ENCODE measurements around the gene GAA. TPM values are rescaled to one million over a fixed set of nuclear protein-coding genes. Genes with fewer than 3 reads are reported as not detected.

Gene GAA
- total RNA-seq, 1 donor from 2014 or later, result 38.4 TPM

GRCh38 chr17:80092959-80093358 lies 8.4 kb upstream of the GAA start:
- Mint-ChIP-seq H3K36me3 (ENCODE audit: low read depth) (no peaks in the 10 kb centered on the region), H3K27me3 (ENCODE audit: low read depth) (no peaks in the 10 kb centered on the region), H3K27ac (ENCODE audit: unreplicated experiment) (no peak overlapping the region), H3K9me3 (no peaks in the 10 kb centered on the region), H3K4me3 (no peak overlapping the region), H3K4me1 (peaks cover 13% of the 10 kb centered on the region)
- no peak for DNase-seq (ENCODE audit: low read depth, low spot score)
- TF ChIP-seq, protein P1, sequence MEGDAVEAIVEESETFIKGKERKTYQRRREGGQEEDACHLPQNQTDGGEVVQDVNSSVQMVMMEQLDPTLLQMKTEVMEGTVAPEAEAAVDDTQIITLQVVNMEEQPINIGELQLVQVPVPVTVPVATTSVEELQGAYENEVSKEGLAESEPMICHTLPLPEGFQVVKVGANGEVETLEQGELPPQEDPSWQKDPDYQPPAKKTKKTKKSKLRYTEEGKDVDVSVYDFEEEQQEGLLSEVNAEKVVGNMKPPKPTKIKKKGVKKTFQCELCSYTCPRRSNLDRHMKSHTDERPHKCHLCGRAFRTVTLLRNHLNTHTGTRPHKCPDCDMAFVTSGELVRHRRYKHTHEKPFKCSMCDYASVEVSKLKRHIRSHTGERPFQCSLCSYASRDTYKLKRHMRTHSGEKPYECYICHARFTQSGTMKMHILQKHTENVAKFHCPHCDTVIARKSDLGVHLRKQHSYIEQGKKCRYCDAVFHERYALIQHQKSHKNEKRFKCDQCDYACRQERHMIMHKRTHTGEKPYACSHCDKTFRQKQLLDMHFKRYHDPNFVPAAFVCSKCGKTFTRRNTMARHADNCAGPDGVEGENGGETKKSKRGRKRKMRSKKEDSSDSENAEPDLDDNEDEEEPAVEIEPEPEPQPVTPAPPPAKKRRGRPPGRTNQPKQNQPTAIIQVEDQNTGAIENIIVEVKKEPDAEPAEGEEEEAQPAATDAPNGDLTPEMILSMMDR (conservative IDR thresholded peaks at IDR 0.05), result no peak

DNA sequence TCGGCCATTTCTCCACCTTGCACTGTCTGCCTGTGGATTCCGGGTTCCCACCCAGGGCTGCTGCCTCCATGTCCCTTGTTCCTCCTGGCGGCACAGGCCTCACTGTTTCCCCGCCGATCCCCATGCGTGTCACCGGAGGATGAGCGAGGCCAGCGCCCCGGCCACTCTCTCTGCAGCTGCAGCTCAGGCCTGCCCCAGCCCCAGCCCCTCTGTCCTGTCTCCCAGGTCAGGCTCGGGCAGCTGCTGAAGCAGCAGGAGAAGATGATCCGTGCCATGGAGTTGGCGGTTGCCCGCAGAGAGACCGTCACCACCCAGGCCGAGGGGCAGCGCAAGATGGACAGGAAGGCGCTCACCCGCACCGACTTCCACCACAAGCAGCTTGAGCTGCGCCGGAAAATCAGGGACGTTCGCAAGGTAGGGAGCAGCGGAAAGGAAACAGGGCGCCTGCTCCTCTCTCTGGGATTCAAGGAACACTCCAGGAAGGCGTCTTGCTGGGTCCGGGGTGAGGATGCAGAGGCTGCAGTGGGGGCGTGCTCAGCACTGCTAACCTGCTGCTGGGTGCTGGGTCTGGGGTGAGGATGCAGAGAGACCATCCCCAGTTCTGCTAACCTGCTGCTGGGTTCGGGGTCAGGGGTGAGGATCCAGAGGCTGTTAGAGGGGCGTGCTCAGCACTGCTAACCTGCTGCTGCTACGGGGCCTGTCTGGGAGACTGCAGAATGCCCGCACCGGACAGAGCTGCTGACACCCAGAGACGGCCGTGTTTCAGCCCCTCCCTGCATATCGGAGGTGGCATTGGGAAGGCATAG lies 6.1 kb upstream of the GAA start:
- Mint-ChIP-seq H3K4me1 (peaks cover 13% of the 10 kb centered on the region), H3K36me3 (ENCODE audit: low read depth) (no peaks in the 10 kb centered on the region), H3K4me3 (no peak overlapping the region), H3K27me3 (ENCODE audit: low read depth) (no peaks in the 10 kb centered on the region), H3K27ac (ENCODE audit: unreplicated experiment) (peak overlapping the region; percentile 35), H3K9me3 (no peaks in the 10 kb centered on the region)
- no peak for DNase-seq (ENCODE audit: low read depth, low spot score)
- TF ChIP-seq, protein P1 (conservative IDR thresholded peaks at IDR 0.05), result no peak

GRCh38 chr17:80095844-80096475 lies 5.4 kb upstream of the GAA start:
- TF ChIP-seq, protein P1 (conservative IDR thresholded peaks at IDR 0.05), result no peak
- peaks cover 16% of the 10 kb centered on the region for H3K4me1 Mint-ChIP-seq
- no peak for DNase-seq (ENCODE audit: low read depth, low spot score)
- H3K4me3 Mint-ChIP-seq, result no peak overlapping the region
- H3K27ac Mint-ChIP-seq (ENCODE audit: unreplicated experiment), result peak overlapping the region; percentile 35
- no peaks in the 10 kb centered on the region for H3K36me3 Mint-ChIP-seq (ENCODE audit: low read depth)
- H3K27me3 Mint-ChIP-seq (ENCODE audit: low read depth), result no peaks in the 10 kb centered on the region
- H3K9me3 Mint-ChIP-seq, result no peaks in the 10 kb centered on the region

DNA sequence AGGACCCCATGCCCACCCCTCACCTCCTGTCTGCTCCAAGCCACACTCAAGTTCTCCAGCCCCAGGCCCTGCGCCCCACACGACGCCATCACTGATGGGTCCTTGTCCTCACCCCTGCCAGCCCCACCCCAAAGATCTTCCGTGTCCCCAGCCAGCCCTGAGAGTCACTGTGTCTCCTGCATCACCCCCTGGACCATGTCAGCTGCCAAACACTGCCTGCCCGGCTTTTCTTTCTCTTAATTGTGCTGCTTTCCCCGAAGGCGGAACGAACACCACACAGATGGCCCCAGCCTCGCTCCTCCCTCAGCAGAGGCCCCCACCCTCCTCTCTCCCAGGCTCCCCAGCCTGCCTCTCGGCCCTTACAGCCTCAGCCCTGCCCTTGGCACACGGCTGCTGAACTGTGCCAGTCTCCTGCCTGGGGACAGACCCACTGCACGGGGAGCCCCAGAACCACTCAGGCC lies 4.8 kb upstream of the GAA start:
- no peak for DNase-seq (ENCODE audit: low read depth, low spot score)
- peak overlapping the region; percentile 27 for H3K4me3 Mint-ChIP-seq
- no peaks in the 10 kb centered on the region for H3K9me3 Mint-ChIP-seq
- H3K27me3 Mint-ChIP-seq (ENCODE audit: low read depth), result no peaks in the 10 kb centered on the region
- H3K4me1 Mint-ChIP-seq, result peaks cover 12% of the 10 kb centered on the region
- H3K27ac Mint-ChIP-seq (ENCODE audit: unreplicated experiment), result no peak overlapping the region
- no peaks in the 10 kb centered on the region for H3K36me3 Mint-ChIP-seq (ENCODE audit: low read depth)
- TF ChIP-seq, protein P1 (conservative IDR thresholded peaks at IDR 0.05), result no peak

DNA sequence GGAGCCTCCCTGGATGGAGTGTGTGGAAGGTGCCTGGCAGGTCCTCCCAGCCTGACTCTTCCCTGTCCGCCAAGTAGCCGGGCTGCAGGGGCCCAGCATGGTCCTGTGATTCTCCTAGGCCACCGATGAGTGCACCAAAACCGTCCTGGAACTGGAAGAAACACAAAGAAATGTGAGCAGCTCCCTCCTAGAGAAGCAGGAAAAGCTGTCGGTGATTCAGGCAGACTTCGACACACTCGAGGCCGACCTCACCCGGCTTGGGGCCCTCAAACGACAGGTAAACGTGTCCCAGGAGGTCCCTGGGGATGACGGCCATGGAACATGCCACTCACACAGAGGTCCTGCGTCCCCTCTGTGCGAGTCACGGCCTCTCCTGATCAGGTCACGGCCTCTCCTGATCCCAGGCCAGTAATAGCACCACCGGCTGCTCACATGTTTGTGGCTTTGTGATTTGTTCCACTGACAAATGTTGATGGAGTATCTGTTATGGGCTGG lies 4.2 kb upstream of the GAA start:
- no peak for DNase-seq (ENCODE audit: low read depth, low spot score)

More for the DNA sequence above, 4.2 kb upstream of the GAA start:
- H3K27me3 Mint-ChIP-seq (ENCODE audit: low read depth), result no peaks in the 10 kb centered on the region
- peaks cover 17% of the 10 kb centered on the region for H3K4me1 Mint-ChIP-seq
- peak overlapping the region; percentile 49 for H3K4me3 Mint-ChIP-seq
- H3K9me3 Mint-ChIP-seq, result no peaks in the 10 kb centered on the region
- H3K36me3 Mint-ChIP-seq (ENCODE audit: low read depth), result no peaks in the 10 kb centered on the region
- no peak overlapping the region for H3K27ac Mint-ChIP-seq (ENCODE audit: unreplicated experiment)
- TF ChIP-seq, protein P1 (conservative IDR thresholded peaks at IDR 0.05), result no peak

Data from neural crest cell (in vitro differentiated cells).